K562 (cell line): ENCODE measurements around the gene CUTC. TPM values are rescaled to one million over a fixed set of nuclear protein-coding genes. Genes with fewer than 3 reads are reported as not detected.

ENCODE experiments used
- ATAC-seq: fragments of 200-7000 bp; cut with Tn5 transposase; 3 replicates; pipeline ENCODE4 v1.9.1; 2020; ENCODE audit warnings: moderate library complexity
- BruUV-seq: library from RNA; stranded (reverse); fragments of 400-500 nt; replicated peaks from 2 replicates; lab custom pipeline; 2021; lab: Mats Ljungman, UMichigan
- CTCF ChIA-PET: fragments of 300-600 bp; formaldehyde crosslinking; extraction: SDS; loops from one replicate; lab custom pipeline; 2021; ENCODE audit warnings: low intra/inter-chr PET ratio; lab: Yijun Ruan, JAX
- POLR2A ChIA-PET: fragments of 300-600, 350-650 bp; sonication (Branson Sonifier 250); formaldehyde crosslinking; extraction: SDS; loops from one replicate; lab custom pipeline; 2021; ENCODE audit warnings: antibody characterized with exemption, inconsistent platforms; lab: Yijun Ruan, JAX
- DNase-seq, 4 experiments: peaks; one replicate each; pipeline versions ENCODE4 v3.0.0 to v3.0.0-alpha.2; 2011 to 2018; ENCODE audit warnings: low spot score in 3 of 4, mixed read lengths in 3 of 4; ENCODE audit errors: extremely low read depth in 1 of 4
- FAIRE-seq: peaks from 2 replicates; lab custom pipeline; 2011; peaks lifted over from hg19 to GRCh38; lab: Jason Lieb, UNC
- H2AFZ ChIP-seq: 2 replicates; pipeline ENCODE4 v1.6.0; 2011; ENCODE audit warnings: low read depth, low read length, control low read depth, inconsistent platforms
- H3K27ac ChIP-seq: fragments of 200-600 bp; 3 replicates; pipeline ENCODE4 v1.8.0; 2011; ENCODE audit warnings: low read depth, mild to moderate bottlenecking, control low read depth, inconsistent platforms, low read length, moderate library complexity, mixed read lengths; ENCODE audit errors: extremely low read depth
- H3K27me3 ChIP-seq, 2 experiments: fragments of 300-600 bp in 1 of 2; 2 replicates in 1 of 2; 3 replicates in 1 of 2; pipeline versions ENCODE4 v1.6.0 to v1.8.0; 2011; ENCODE audit warnings: inconsistent platforms in 2 of 2, low read length in 2 of 2, mild to moderate bottlenecking in 1 of 2, mixed read lengths in 1 of 2, moderate library complexity in 1 of 2; ENCODE audit not compliant: control insufficient read depth in 2 of 2, insufficient read depth in 2 of 2
- H3K36me3 ChIP-seq: fragments of 300-600 bp; 3 replicates; pipeline ENCODE4 v1.8.0; 2011; ENCODE audit warnings: mild to moderate bottlenecking, low read length, inconsistent platforms; ENCODE audit not compliant: control insufficient read depth, insufficient read depth
- H3K4me1 ChIP-seq, 2 experiments: fragments of 200-600 bp in 1 of 2; replicated peaks in 1 of 2; 2 replicates in 1 of 2; 3 replicates in 1 of 2; pipeline versions ENCODE4 v1.5.1 to v1.8.0; 2011; ENCODE audit warnings: inconsistent platforms in 2 of 2, low read length in 2 of 2, mild to moderate bottlenecking in 1 of 2, mixed read lengths in 1 of 2, moderate library complexity in 1 of 2; ENCODE audit not compliant: control insufficient read depth in 2 of 2, insufficient read depth in 2 of 2
- H3K4me2 ChIP-seq: 2 replicates; pipeline ENCODE4 v1.6.1; 2011; ENCODE audit warnings: low read length, control low read depth, inconsistent platforms, mixed read lengths; ENCODE audit not compliant: insufficient read depth
- H3K4me3 ChIP-seq: fragments of 200-600 bp; sonication (generic), shearing (Covaris generic); 2 replicates; pipeline ENCODE4 v1.5.1; 2016; ENCODE audit warnings: control low read depth, inconsistent platforms
- H3K79me2 ChIP-seq: fragments of 200-600 bp; 3 replicates; pipeline ENCODE4 v1.8.0; 2011; ENCODE audit warnings: low read length, inconsistent platforms; ENCODE audit not compliant: control insufficient read depth, insufficient read depth
- H3K9ac ChIP-seq, 2 experiments: 2 replicates each; pipeline versions ENCODE4 v1.6.0 to v1.6.1; 2011; ENCODE audit warnings: low read depth in 2 of 2, low read length in 2 of 2, control low read depth in 1 of 2, inconsistent platforms in 1 of 2, mild to moderate bottlenecking in 1 of 2, mixed read lengths in 1 of 2; ENCODE audit not compliant: insufficient read depth in 1 of 2
- H3K9me1 ChIP-seq: one replicate; pipeline ENCODE4 v1.6.0; 2011; ENCODE audit warnings: inconsistent platforms, mild to moderate bottlenecking, low read length, moderate library complexity; ENCODE audit not compliant: control insufficient read depth, insufficient read depth
- H3K9me3 ChIP-seq: replicated peaks from 2 replicates; pipeline ENCODE4 v1.5.1; 2011; ENCODE audit warnings: low read depth, low read length, inconsistent platforms; ENCODE audit not compliant: control insufficient read depth, insufficient read depth
- H4K20me1 ChIP-seq: replicated peaks from 2 replicates; pipeline ENCODE4 v1.6.1; 2011; ENCODE audit warnings: low read length, inconsistent platforms, mixed read lengths; ENCODE audit not compliant: control insufficient read depth, insufficient read depth
- AFF4 ChIP-seq: sonication (generic); formaldehyde crosslinking; IDR thresholded peaks from 2 replicates; pipeline ENCODE4 v1.8.0; 2023; ENCODE audit warnings: mild to moderate bottlenecking, missing genetic modification reagents
- BRCA1 ChIP-seq, 2 experiments: fragments of 450-650 bp in 1 of 2; sonication (generic) in 1 of 2; formaldehyde crosslinking in 1 of 2; IDR thresholded peaks; 2 replicates each; pipeline versions ENCODE4 v1.5.0 to v1.6.1; 2017 to 2020; ENCODE audit warnings: mild to moderate bottlenecking in 1 of 2, missing genetic modification reagents in 1 of 2
- BRF2 ChIP-seq: IDR thresholded peaks from 3 replicates; pipeline ENCODE4 v1.6.1; 2011; ENCODE audit warnings: borderline replicate concordance, mild to moderate bottlenecking; ENCODE audit not compliant: insufficient read length, insufficient read depth
- C11orf30 ChIP-seq: fragments of 450-650 bp; IDR thresholded peaks from 2 replicates; pipeline ENCODE4 v1.6.1; 2016; ENCODE audit warnings: low read depth, mild to moderate bottlenecking
- CBFB ChIP-seq: sonication (generic); formaldehyde crosslinking; IDR thresholded peaks from 2 replicates; pipeline ENCODE4 v1.4.0; 2020; ENCODE audit warnings: mild to moderate bottlenecking, missing genetic modification reagents
- EGR1 ChIP-seq: fragments of 450-650 bp; conservative IDR thresholded peaks from 2 replicates; pipeline ENCODE4 v1.6.1; 2017; ENCODE audit warnings: mild to moderate bottlenecking
- FOXP1 ChIP-seq: sonication (generic); formaldehyde crosslinking; IDR thresholded peaks from 2 replicates; pipeline ENCODE4 v1.8.0; 2022; ENCODE audit warnings: mild to moderate bottlenecking, missing genetic modification reagents
- HLTF ChIP-seq: fragments of 450-650 bp; IDR thresholded peaks from 2 replicates; pipeline ENCODE4 v1.6.1; 2016
- KLF10 ChIP-seq: fragments of 250-450 bp; sonication (Bioruptor Pico); IDR thresholded peaks from 2 replicates; pipeline ENCODE4 v1.6.1; 2021; ENCODE audit warnings: matching md5 sums
- MAFK ChIP-seq: IDR thresholded peaks from 2 replicates; pipeline ENCODE4 v1.6.1; 2011; ENCODE audit warnings: low read length, improper control_type of control experiment
- NFE2L1 ChIP-seq: fragments of 450-650 bp; IDR thresholded peaks from 2 replicates; pipeline ENCODE4 v1.6.1; 2016; ENCODE audit warnings: missing genetic modification characterization, low read depth, mild to moderate bottlenecking, missing compliant biosample characterization, moderate library complexity, borderline replicate concordance
- POLR2AphosphoS2 ChIP-seq: IDR thresholded peaks from 2 replicates; pipeline ENCODE4 v1.6.1; 2012; ENCODE audit warnings: low read length, improper control_type of control experiment
- RFX1 ChIP-seq: fragments of 450-650 bp; IDR thresholded peaks from 2 replicates; pipeline ENCODE4 v1.6.1; 2016; ENCODE audit warnings: mild to moderate bottlenecking, moderate library complexity
- SMARCB1 ChIP-seq: IDR thresholded peaks from 2 replicates; pipeline ENCODE4 v1.6.1; 2011; ENCODE audit warnings: improper control_type of control experiment, low read depth; ENCODE audit not compliant: insufficient read length
- TCF7 ChIP-seq: sonication (generic); IDR thresholded peaks from 2 replicates; pipeline ENCODE4 v1.6.1; 2016; ENCODE audit warnings: antibody characterized with exemption, borderline replicate concordance
- TFE3 ChIP-seq: fragments of 450-650 bp; formaldehyde crosslinking; IDR thresholded peaks from 2 replicates; pipeline ENCODE4 v1.4.0; 2020; ENCODE audit warnings: mild to moderate bottlenecking, mixed read lengths
- ZNF507 ChIP-seq: conservative IDR thresholded peaks from 2 replicates; pipeline ENCODE4 v1.6.1; 2017; ENCODE audit warnings: missing genetic modification characterization, missing compliant biosample characterization
- WGBS: fragments of 100-300 bp; shearing (Covaris generic); methylation state at CpG from one replicate; pipeline ENCODE4 v1.1.6; 2016; ENCODE audit warnings: low coverage, mixed read lengths; ENCODE audit not compliant: insufficient coverage; ENCODE audit errors: missing lambda C conversion rate; 5-methylcytosine and 5-hydroxymethylcytosine counted together
- in situ Hi-C: fragments of 300-500 bp; cut with MboI; formaldehyde crosslinking; loops from 4 replicates; pipeline ENCODE4 v1.15.0; 2018; ENCODE audit warnings: inconsistent platforms, mixed read lengths
- intact Hi-C: fragments of 100-400 bp; cut with micrococcal nuclease; formaldehyde crosslinking; loops from 2 replicates; pipeline ENCODE4 v1.14.2; 2022
- polyA plus RNA-seq, 8 experiments: library from polyadenylated mRNA; depleted of rRNA in 4 of 8; stranded (reverse) in 5 of 8; unstranded in 3 of 8; fragments of >200 nt; fragmentation: Nextera tagmentation in 2 of 8; fragmentation: Illumina TruSeq in 1 of 8; extraction: Ambion mirVana in 2 of 8; extraction: Trizol in 1 of 8; gene quantifications; 2 replicates each; pipeline versions ENCODE4 v1.2.1 to v1.2.3, GENCODE V29; 2011 to 2014; ENCODE audit warnings: inconsistent platforms in 1 of 8, missing spikeins in 1 of 8
- total RNA-seq, 7 experiments: library from RNA; depleted of rRNA in 6 of 7; stranded (reverse); fragments of >200 nt in 6 of 7; fragmentation: Illumina TruSeq in 2 of 7; extraction: Trizol in 2 of 7; gene quantifications; 2 replicates each; pipeline versions ENCODE4 v1.2.1 to v1.2.3, GENCODE V29; 2011 to 2021; ENCODE audit warnings: low replicate concordance in 1 of 7

CUTC gene
- total and polyA plus RNA-seq, 9 of the 15 experiments (the other 6 are each of a cell fraction or from before 2014, with no cell fraction given): 18.6 to 69.3 (median 32.3) TPM

- ATAC-seq (peak; percentile 76), FAIRE-seq (peak; percentile 68), DNase-seq (peak in 3 of 4 experiments; percentile 10 to 45 (median 22))
- Histone ChIP-seq H3K4me2 (no peak overlapping the region), H3K36me3 (no peaks in the 10 kb centered on the region), H3K9ac (no peak overlapping the region), H3K27ac (peak overlapping the region; percentile 5; the same call in 1 of the 3 replicates), H3K9me3 (no peaks in the 10 kb centered on the region), H4K20me1 (no peaks in the 10 kb centered on the region), H3K4me3 (no peak overlapping the region), H2AFZ (peak overlapping the region; percentile 69), H3K9me1 (no peaks in the 10 kb centered on the region), H3K4me1 (peaks cover 6 to 12% of the 10 kb centered on the region in 2 experiments; a peak in 3 of 5 replicates), H3K27me3 (no peaks in the 10 kb centered on the region; a peak in 1 of 5 replicates), H3K79me2 (no peaks in the 10 kb centered on the region)
- ChIA-PET POLR2A (no interaction called here), CTCF (no interaction called here)
- 22% methylated on average over 7 of the region's 7 CpGs for WGBS
- BruUV-seq: no TSS peak
- in situ Hi-C loops: no loop called here
- intact Hi-C loops: no loop called here
- no peak for TF ChIP-seq FOXP1 (CRISPR knock-in tag)
- TF ChIP-seq NFE2L1 (tag): peak; percentile 18; the same call in 1 of the 2 replicates
- TF ChIP-seq MAFK: peak; percentile 59; the same call in 1 of the 2 replicates
- peak; percentile 71 for TF ChIP-seq C11orf30
- no peak for TF ChIP-seq TCF7
- TF ChIP-seq BRF2: no peak
- no peak for TF ChIP-seq HLTF
- TF ChIP-seq SMARCB1: no peak
- TF ChIP-seq ZNF507 (tag): no peak
- TF ChIP-seq KLF10 (CRISPR knock-in tag): no peak
- no peak for TF ChIP-seq EGR1
- TF ChIP-seq POLR2AphosphoS2: no peak
- no peak for TF ChIP-seq AFF4
- no peak for TF ChIP-seq BRCA1 (IDR thresholded peaks at IDR 0.05)
- no peak for TF ChIP-seq BRCA1 (CRISPR knock-in tag; IDR thresholded peaks at IDR 0.05)
- TF ChIP-seq CBFB (CRISPR knock-in tag): no peak
- TF ChIP-seq TFE3 (CRISPR knock-in tag): no peak
- no peak for TF ChIP-seq RFX1
Measured at GRCh38 chr10:99784016-99784726, 52.1 kb downstream of the CUTC start.
